Spinal cord (tissue), 10 donors: Measurements from ENCODE around the gene JAKMIP1. TPM values are rescaled to one million over a fixed set of nuclear protein-coding genes. Genes with fewer than 3 reads are reported as not detected.

Experiments used
- DNase-seq, 6 donors: peaks; one replicate each; pipeline versions ENCODE4 v3.0.0 to v3.0.0-alpha.2; 2013 to 2015; ENCODE audit warnings: low spot score in 6 of 6, low read depth in 4 of 6
- H3K27ac ChIP-seq: one replicate; pipeline ENCODE4 v1.5.1; 2013; ENCODE audit warnings: low read depth, low read length, control low read depth
- H3K27me3 ChIP-seq: one replicate; pipeline ENCODE4 v1.6.1; 2013; ENCODE audit warnings: low read length; ENCODE audit not compliant: control insufficient read depth, insufficient read depth
- H3K36me3 ChIP-seq: one replicate; pipeline ENCODE4 v1.6.1; 2013; ENCODE audit warnings: low read length; ENCODE audit not compliant: control insufficient read depth, insufficient read depth
- H3K4me1 ChIP-seq: one replicate; pipeline ENCODE4 v1.6.1; 2013; ENCODE audit warnings: low read length; ENCODE audit not compliant: control insufficient read depth, insufficient read depth
- H3K4me3 ChIP-seq: one replicate; pipeline ENCODE4 v1.5.1; 2013; ENCODE audit warnings: low read depth, low read length, control low read depth
- H3K9me3 ChIP-seq: one replicate; pipeline ENCODE4 v1.6.1; 2013; ENCODE audit warnings: low read length; ENCODE audit not compliant: control insufficient read depth, insufficient read depth
- WGBS: methylation state at CpG from one replicate; pipeline ENCODE4 v1.1.5; 2013; ENCODE audit warnings: missing lambda C conversion rate; ENCODE audit not compliant: insufficient coverage; 5-methylcytosine and 5-hydroxymethylcytosine counted together
- polyA plus RNA-seq, 2 donors: library from polyadenylated mRNA; unstranded; fragments of 120-200 nt; gene quantifications; one replicate each; pipeline ENCODE4 v1.2.1, GENCODE V29; 2013; ENCODE audit not compliant: insufficient read length in 2 of 2
- total RNA-seq, 2 donors: library from RNA; depleted of rRNA in 1 of 2; stranded (reverse); fragments of 120-200 nt in 1 of 2; fragments of >200 nt in 1 of 2; gene quantifications; one replicate each; pipeline versions ENCODE4 v1.2.3 to v1.2.4, GENCODE V29; 2013 to 2014
- donor health status: healthy.

JAKMIP1 gene
- total and polyA plus RNA-seq, 4 donors = 8.2 to 29.7 (median 20.9) TPM

DNA sequence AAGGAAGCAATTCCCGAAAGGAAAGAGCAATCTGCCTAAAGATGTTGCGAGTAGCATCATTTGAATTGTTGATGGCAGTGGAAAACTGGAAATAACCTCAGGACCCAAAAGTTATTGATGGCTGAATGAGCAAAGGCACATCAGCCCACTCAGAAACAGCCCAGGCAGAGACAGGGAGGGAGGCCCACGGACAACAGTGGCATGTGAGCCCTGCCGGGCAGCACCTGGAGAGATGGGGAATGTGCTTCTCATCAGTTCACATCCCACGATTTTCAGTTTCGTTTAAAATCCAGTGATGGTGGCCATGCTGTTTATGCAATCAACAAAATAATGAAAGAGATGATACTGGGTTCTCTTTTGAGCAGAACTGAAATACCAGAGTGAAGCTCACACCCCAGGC, 80.0 kb downstream of the JAKMIP1 start:
- Histone ChIP-seq H3K27ac (no peak overlapping the region), H3K4me1 (no peaks in the 10 kb centered on the region), H3K9me3 (no peaks in the 10 kb centered on the region), H3K4me3 (no peak overlapping the region), H3K27me3 (peaks cover 2% of the 10 kb centered on the region), H3K36me3 (no peaks in the 10 kb centered on the region)
- DNase-seq = peak in 1 of 6 donors; percentile 22
- 73% methylated on average over 6 of the region's 6 CpGs for WGBS

DNA sequence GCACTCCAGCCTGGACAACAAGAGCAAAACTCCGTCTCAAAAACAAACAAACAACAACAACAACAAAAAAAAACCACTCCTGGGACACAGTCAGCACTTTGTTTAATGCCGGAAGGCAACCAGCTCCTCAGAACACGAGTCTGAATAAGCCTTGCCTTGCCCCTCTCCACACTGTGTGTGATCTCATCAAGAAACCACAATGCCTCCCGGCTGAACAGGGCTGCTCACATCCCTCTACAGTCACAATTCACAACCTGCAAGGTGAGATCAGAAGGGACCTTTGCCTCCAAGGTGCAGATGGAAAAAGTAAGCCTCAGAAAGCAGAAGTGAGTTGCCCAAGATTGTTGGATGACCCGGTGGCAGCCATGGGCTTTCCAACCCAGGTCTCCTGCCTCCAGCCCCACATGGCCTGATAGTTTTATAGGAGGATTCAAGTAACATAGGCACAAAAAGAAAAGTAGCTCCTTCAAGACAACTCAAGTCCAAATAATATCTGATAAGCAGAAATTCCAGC, 80.8 kb downstream of the JAKMIP1 start:
- no peak overlapping the region for H3K27ac ChIP-seq
- DNase-seq = no peak
- H3K27me3 ChIP-seq = peaks cover 2% of the 10 kb centered on the region
- H3K36me3 ChIP-seq = no peaks in the 10 kb centered on the region
- H3K4me3 ChIP-seq = no peak overlapping the region
- no peaks in the 10 kb centered on the region for H3K9me3 ChIP-seq
- WGBS = 59% methylated on average over 3 of the region's 5 CpGs
- H3K4me1 ChIP-seq = no peaks in the 10 kb centered on the region

DNA sequence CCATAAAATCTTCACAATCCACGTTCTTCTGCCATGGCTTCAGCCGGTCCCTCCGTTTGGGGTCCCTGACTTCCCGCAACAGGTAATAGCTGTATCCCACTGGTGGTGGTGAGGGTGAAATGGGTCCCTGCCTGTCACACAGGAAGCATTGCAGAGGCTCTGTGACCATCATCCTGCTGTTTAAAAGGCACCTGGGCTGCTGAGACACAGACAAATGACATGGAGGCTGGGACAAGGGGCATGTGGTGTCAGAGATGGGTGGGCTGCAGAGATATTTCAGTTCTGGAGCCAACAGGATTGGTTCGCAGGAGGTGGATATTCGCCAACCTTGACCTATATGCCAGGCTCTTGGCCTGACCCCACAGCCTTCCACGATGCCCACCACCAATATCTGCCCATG, 82.1 kb downstream of the JAKMIP1 start:
- H3K27me3 ChIP-seq = peaks cover 2% of the 10 kb centered on the region

DNA sequence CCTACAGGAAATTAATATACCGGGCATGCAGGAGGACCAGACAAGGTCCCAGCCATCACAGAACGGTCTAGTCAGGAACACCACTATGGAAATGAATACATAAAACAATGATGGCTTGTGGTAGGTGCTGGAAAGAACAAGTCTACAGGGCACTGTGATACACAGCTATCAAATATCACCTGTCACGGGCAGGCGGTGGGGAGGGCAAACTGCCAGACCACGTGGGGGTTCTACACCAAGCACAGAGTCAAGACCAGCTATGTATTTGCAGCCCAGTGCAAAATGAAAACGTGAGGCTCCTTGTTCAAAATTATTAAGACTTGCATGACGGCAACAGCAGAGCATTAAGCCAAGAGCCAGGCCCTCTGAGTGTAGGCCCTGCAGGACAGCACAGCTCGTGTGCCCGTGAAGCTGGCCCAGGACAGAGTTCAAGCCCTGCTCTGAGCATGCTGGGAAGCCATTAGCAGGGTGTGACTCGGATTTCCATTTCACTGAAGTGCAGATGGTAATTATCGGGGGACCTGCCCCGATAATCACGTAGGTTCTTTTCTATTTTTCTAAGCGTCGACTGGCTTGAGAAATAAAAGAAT, 83.6 kb downstream of the JAKMIP1 start:
- Histone ChIP-seq H3K27me3 (peaks cover 2% of the 10 kb centered on the region), H3K36me3 (peaks cover 5% of the 10 kb centered on the region), H3K4me1 (no peaks in the 10 kb centered on the region), H3K9me3 (no peaks in the 10 kb centered on the region), H3K27ac (no peak overlapping the region), H3K4me3 (no peak overlapping the region)
- peak in 1 of 6 donors; percentile 21 for DNase-seq
- 28% methylated on average over 10 of the region's 15 CpGs for WGBS

More for the DNA sequence above, 82.1 kb downstream of the JAKMIP1 start:
- Histone ChIP-seq H3K9me3 (no peaks in the 10 kb centered on the region), H3K36me3 (no peaks in the 10 kb centered on the region), H3K4me3 (no peak overlapping the region), H3K27ac (no peak overlapping the region), H3K4me1 (no peaks in the 10 kb centered on the region)
- no peak for DNase-seq
- 95% methylated on average over 6 of the region's 7 CpGs for WGBS

DNA sequence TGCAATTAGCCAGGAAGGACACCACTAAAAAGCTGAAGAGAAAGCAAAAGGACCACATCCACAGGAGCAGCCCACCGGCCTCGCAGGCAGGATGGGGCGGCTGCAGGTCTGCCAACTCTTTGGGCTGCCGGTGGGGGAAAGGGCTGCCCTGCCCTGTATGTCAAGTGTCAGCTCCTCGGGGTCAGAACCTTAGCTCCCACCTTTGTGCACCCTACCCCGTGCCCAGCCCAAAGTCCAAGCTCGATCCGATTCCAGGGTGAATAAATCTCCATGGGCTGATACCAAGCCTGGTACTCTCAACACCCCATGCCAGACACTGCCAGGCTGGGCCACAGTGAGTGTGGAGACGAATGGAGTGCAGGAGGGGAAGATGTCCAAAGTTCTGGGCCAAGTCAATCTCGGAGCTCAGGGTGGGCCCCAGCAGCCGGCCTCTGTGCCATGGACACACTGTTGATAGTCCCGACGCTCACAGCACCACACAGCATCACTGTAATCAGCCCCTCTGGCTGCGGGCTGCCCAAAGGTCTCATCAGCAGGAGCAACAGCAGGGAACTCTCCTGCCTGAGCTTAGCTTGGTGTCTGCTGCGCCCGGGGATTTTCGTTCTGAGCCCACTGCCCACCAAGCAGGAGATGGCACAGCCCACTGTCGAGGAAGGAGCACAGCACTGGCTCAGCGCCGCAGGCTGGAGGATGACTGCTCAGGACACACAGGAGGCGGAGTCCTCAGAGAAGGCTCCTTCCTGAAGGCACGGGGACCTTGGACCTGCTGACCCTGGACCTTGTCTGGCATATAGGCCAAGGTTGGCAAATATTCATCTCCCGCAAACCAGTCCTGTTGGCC, 84.4 kb downstream of the JAKMIP1 start:
- H3K27me3 ChIP-seq = peaks cover 2% of the 10 kb centered on the region
- WGBS = 78% methylated on average over 20 of the region's 23 CpGs

DNA sequence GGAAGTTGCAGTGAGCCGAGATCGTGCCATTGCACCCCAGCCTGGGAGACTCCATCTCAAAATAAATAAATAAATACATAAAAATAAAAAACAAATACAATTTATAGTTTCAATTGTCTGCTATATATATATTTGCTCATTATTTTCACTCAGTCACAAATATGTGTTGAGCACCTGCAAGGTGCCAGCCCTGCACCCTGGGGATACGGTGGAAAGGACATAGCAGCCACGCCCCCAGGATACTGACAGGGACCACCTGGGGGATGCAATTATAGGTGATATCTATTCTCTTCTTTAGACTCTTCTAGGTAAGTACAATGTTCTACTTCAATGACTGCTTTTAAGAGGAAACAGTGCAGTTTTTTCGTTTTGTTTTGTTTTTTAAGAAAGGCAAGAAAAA, 85.0 kb downstream of the JAKMIP1 start:
- H3K9me3 ChIP-seq = no peaks in the 10 kb centered on the region
- H3K27ac ChIP-seq = no peak overlapping the region
- DNase-seq = no peak
- H3K27me3 ChIP-seq = peaks cover 2% of the 10 kb centered on the region
- 83% methylated on average over 1 of the region's 5 CpGs for WGBS
- peaks cover 9% of the 10 kb centered on the region for H3K36me3 ChIP-seq
- no peak overlapping the region for H3K4me3 ChIP-seq
- H3K4me1 ChIP-seq = no peaks in the 10 kb centered on the region

More for the DNA sequence above, 84.4 kb downstream of the JAKMIP1 start:
- peaks cover 7% of the 10 kb centered on the region for H3K36me3 ChIP-seq
- H3K27ac ChIP-seq = no peak overlapping the region
- DNase-seq = no peak
- H3K4me3 ChIP-seq = no peak overlapping the region
- no peaks in the 10 kb centered on the region for H3K9me3 ChIP-seq
- no peaks in the 10 kb centered on the region for H3K4me1 ChIP-seq

DNA sequence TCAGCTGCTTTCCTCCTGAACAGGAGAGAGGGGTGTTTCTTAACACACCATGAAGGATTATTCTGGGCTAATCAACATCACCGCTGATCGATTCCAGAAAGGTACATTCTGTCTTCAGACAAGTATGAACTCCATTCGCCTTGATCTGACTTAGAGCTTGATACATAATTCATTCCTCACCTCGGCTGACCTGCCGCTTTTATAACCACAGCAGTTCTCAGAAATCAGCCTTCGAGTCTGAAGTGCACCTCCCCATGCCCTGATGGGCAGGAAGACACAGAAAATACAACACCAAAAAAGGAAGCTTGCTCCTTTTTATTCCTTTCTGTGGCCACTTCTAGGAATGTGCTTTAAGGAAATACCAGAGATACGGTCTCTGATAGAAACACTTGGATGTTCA, 85.7 kb downstream of the JAKMIP1 start:
- H3K27me3 ChIP-seq = peaks cover 2% of the 10 kb centered on the region

DNA sequence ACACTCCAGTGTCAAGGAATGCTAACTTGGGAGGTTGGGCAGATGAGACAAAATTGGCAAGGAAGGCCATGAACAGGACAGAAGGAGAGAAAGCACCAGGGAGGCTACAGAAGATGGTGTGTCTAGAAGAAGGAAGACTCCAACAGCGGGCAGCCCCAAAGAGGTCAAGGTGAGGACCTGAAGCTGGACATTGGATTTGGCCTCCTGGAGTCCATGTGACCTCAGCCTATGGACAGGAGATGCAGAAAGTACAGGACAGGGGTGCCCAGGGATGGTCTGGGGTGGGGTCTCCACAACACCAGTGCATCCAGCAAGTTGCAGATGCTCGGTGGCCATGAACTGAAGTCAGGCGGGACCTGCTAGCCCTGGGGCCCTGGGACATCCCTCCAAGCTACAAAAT, 86.2 kb downstream of the JAKMIP1 start:
- no peak for DNase-seq
- no peak overlapping the region for H3K4me3 ChIP-seq
- H3K9me3 ChIP-seq = no peaks in the 10 kb centered on the region
- peaks cover 9% of the 10 kb centered on the region for H3K36me3 ChIP-seq
- no peak overlapping the region for H3K27ac ChIP-seq
- H3K4me1 ChIP-seq = no peaks in the 10 kb centered on the region
- peaks cover 2% of the 10 kb centered on the region for H3K27me3 ChIP-seq
- 92% methylated on average over 3 of the region's 3 CpGs for WGBS

More for the DNA sequence above, 85.7 kb downstream of the JAKMIP1 start:
- Histone ChIP-seq H3K9me3 (no peaks in the 10 kb centered on the region), H3K36me3 (peaks cover 9% of the 10 kb centered on the region), H3K4me1 (no peaks in the 10 kb centered on the region), H3K4me3 (no peak overlapping the region), H3K27ac (no peak overlapping the region)
- no peak for DNase-seq
- 80% methylated on average over 6 of the region's 7 CpGs for WGBS

DNA sequence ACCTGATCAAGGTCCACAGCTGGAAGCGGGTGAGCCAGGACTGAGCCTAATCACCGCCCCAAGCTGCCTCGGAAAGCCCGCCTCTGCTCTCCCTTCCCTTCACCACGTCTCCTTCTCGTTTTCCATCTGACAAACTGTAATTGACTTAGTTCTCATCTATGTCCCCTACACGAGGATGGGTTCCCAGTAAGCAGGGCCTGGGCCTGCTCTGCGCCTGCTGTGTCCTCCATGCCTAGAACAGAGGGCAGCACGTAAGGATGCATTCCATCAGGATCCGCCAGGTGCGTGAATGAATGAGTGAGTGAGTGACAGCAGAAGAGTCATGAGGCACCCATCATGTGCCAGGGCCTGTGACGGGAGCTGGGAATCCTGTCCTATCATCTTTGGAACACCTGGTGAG, 86.7 kb downstream of the JAKMIP1 start:
- 79% methylated on average over 12 of the region's 12 CpGs for WGBS
- Histone ChIP-seq H3K36me3 (peaks cover 9% of the 10 kb centered on the region), H3K27ac (no peak overlapping the region), H3K4me1 (no peaks in the 10 kb centered on the region), H3K4me3 (no peak overlapping the region), H3K9me3 (no peaks in the 10 kb centered on the region), H3K27me3 (peaks cover 2% of the 10 kb centered on the region)
- no peak for DNase-seq
